HG03442 (cell line): ENCODE measurements around the gene GID4.

ENCODE experiments used
- ATAC-seq: cut with Tn5 transposase; IDR thresholded peaks from one replicate; pipeline ENCODE4 v1.9.1; 2021; ENCODE audit warnings: mild to moderate bottlenecking, moderate library complexity; ENCODE audit not compliant: unreplicated experiment

The GID4 gene

GRCh38 chr17:18015593-18015992, 23.6 kb upstream of the GID4 start:
- no peak for ATAC-seq

DNA sequence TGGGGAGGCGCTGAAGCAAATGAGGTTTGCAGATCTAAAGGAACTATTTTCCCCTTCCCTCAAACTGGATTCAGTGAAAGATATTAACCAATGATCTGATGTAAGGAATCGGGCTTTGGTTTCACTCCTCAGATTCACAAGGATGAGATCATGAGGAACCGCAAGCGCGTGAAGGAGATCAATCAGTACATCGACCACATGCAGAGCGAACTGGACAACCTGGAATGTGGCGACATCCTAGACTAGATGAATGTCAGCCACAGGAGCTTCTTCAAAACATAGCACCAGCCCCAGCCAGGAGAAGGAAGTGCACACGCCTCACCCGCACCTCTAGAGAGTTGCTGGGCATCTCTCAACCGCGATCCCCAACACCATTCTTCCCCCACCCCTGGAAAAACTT, 22.8 kb upstream of the GID4 start:
- ATAC-seq, result no peak

GRCh38 chr17:18017958-18018357, 21.2 kb upstream of the GID4 start:
- no peak for ATAC-seq

DNA sequence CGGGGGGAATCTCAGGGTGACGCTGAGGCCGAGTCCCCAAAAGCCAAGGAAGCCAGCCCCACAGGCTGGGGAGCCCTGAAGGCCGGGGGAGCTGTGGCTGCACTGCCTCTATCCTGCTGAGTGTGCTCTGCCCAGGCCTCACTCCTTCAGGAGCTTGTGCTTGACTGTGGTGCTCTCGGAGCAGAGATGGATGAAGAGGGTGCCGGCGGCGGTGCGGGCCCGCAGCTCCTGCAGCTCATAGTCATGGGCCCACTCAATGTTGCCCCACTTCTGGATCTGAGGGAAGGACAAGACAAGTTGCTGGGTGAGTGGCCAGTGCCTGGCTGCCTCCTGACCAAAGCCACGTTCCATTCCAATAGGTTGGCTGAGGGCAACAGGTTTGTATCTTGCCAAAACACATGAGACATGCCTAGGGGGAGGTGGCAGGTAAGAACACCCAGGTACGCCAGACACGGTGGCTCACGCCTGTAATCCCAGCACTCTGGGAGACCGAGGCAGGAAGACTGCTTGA, 20.7 kb upstream of the GID4 start:
- no peak for ATAC-seq

GRCh38 chr17:18019838-18020154, 19.4 kb upstream of the GID4 start:
- ATAC-seq, result no peak

DNA sequence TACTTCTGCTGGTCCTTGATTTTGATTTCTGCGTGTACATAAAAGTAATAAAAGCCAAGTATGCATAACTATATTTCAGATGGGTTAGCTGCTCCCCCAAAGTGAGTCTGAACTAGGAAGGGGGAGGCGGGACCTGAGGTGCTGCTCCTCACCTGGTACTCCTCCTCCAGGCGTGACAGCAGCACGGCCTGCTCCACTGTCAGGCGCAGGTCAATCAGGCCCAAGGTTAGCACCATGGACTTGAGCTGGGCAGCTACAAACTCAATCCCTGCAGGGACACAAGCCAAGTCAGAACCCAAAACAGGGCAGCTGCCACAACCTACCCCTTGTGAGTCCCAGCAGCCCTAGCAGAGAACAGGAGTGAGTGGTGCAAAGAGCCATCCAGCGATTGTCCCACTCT, 18.2 kb upstream of the GID4 start:
- ATAC-seq, result no peak

DNA sequence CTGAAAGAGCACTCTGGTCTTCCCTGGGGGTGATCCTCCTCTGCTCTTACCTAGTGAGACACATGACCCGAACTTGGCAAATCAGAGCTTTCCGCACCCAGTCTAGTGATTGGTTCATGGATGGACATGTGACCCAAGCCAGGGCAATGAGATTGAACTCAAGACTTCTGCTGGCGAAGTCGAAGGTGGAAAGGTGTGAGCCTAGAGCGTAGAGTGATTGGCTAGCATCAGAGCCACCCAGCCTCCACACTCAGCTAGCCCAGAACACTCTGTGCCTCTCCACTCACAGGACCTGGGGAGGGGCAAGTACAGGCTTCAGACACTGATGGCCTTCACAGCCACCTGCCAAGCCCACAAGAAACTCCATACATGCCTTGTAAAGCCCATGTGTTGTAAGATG, 17.8 kb upstream of the GID4 start:
- no peak for ATAC-seq

DNA sequence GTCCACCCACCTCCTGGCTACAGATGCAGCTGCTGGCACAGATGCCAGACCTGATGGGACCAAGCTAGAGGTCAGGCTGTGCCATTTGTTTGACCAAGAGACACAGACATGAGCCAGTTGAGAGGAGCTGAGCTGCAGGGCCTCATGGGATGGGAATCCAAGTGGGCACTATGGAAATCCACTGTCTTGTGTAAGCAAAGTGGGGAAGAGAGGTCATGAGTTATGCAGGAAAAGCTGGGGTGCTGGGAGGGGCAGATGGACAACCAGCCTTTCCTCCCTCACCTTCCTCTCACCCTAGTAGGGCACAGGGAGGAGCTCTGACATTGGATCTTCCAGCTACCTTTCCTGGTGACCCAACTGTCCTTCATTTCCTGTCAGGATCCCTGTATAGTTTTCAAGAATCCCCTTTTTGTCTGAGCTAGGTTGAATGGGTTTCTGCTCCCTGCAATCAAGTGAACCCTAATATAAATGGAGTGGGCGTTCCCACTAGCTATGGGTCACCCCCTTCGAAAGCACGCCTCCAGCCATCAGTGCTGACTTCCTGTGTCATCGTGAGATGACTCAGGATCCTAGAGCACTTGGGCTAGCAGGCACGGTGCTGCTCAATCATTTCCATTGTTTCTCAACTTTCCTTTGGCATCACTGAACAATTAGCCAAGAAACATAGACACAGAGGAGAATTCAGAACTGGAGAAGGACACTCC, 13.8 kb upstream of the GID4 start:
- ATAC-seq, result no peak

DNA sequence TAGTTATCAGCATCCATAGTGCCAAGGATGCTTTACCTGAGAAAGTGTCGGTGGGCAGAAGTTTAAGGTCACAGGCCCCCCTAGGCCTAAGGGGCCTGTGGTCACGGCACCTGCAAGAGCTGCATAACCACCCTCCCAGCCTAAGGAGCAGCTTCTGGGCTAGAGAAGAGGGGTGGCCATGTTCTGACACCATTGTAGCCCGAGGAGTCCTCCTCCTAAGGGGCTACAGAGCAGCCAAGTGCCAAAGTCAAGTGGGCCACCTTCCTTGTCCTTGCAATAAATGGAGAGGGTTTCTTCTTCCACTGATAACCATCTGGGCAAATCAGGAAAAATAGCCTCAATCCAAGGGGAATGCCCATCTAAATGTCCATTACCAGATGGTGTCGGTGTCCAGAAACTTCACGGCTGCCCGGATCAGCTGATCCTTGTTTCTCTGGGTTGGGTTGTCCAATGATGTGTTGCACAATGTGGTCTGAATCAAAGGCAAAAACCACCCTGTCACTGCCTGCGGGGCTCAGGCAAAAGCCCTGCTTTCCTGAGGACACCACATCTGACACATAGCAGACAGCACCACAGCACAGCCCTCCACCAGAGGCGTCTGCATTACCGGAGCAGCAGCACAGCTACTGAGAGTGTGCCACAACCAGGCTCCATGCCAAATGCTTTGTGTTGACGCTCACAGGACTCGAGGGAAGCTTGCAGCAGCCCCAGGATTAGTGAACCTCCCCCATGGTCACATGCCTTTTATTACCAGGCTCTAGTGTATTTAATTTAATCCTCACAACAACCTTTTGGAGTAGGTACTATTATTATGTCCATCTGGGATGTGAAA, 13.0 kb upstream of the GID4 start:
- no peak for ATAC-seq

DNA sequence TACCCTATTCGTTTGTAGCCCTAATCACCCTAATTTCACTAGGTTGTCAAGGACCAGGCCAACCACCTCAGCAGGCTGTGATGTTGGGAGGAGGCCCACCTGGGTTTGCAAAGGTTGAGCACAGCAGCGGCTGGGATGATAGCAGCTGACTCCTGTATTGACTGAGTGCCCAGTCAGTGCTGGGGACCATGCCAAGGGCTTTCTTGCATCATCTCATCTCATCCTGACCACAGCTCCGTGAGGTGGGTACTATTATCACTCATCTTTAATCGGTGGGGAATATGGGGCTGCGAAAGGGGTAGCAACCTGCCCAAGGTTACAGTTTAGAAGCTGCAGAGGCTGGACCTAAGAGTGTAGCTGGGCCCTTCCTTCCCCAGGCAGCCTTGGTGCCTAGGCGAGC, 11.9 kb upstream of the GID4 start:
- ATAC-seq, result no peak

GRCh38 chr17:18028114-18028951, 10.9 kb upstream of the GID4 start:
- ATAC-seq, result no peak

GRCh38 chr17:18028952-18029540, 10.2 kb upstream of the GID4 start:
- ATAC-seq, result no peak

- no peak for ATAC-seq
These were observed 7.3 kb upstream of the GID4 start for GRCh38 chr17:18031955-18032354.

GRCh38 chr17:18033442-18034099, 5.6 kb upstream of the GID4 start:
- ATAC-seq, result no peak

DNA sequence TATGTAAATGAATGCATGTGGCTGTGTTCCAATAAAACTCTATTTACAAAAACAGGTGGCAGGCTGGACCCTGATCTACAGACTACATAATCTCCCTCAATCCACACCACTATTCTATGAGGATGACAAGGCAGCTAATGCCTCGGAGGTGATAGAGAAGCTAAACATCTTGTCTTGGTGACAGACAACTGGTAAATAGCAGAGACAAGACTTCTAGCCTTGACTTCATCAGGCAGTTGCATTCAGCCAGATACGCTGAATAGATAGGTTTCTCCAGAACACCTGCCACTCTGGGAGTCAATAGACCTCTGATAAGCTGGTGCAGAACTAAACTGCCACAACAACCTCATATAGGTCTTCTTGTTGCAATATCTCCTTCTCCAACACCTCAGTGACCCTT, 3.5 kb upstream of the GID4 start:
- no peak for ATAC-seq

- ATAC-seq, result no peak
These were observed 1.7 kb upstream of the GID4 start for GRCh38 chr17:18037486-18037885.

- no peak for ATAC-seq
These were observed 908 bp upstream of the GID4 start for GRCh38 chr17:18038149-18038850.

DNA sequence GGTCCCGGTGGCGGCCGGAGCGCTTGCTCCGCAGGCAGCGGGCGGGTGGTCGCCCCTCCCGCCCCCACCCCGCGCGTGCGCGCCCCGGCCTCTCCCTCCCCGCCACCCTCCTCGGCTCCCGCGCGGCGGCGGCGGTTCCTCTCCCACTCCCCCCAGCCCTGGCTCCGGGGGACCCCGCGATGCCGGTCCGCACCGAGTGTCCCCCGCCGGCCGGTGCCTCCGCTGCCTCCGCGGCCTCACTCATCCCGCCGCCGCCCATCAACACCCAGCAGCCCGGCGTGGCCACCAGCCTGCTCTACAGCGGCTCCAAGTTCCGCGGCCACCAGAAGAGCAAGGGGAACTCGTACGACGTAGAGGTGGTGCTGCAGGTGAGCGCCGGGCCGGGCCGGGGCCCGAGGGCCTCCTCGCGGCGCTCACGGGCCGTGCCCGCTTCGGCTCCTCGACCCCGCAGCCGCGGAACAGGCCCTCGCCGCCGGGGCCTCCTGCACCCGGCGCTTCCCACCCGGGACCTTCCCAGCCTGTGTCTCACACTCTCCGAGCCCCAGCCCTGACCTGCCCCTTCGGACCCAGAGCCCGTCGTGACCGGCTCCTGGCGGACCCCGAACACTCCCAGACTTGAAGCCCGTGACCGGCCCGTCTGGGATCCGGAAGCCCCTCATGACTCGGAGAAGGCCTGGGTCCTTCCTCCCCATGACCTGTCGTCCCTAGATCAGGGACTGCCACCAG, 490 bp downstream of the GID4 start:
- ATAC-seq, result peak; percentile 24

DNA sequence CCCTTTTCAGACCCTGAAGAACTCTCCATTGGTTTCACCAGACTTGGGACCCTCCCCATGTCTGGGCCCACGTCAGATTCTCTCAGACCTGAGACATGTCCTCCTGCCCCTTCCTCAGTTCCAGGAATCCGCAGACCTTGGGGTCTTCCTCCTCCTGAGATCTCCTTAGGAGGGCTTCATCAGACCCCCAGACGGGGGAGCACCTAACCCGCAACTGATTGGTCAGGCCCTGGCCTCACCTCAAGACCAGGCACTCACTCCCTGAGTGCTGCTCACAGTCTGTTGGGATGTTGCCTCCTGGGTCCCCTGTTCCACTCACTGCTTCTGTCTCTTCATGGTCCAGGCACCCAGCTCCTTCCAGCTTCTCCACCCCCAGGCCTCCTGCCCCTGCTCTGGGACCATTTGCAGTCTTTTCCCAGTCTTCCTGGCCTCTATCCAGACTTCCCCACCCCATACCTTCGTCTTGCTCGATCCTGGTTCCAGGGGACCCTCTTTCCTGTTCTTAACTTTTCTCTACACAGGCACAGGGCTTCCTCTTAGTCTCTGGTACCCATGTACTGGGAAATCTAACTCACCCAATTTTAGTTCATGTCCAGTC, 1.2 kb downstream of the GID4 start:
- no peak for ATAC-seq
